Body of pancreas (tissue), 4 donors: ENCODE results near the gene TSPAN4. TPM values are rescaled to one million over a fixed set of nuclear protein-coding genes. Genes with fewer than 3 reads are reported as not detected.

Experiments used
- ATAC-seq: fragments of 150-250 bp; one replicate; pipeline ENCODE4 v1.9.1; 2016
- DNase-seq, 4 donors: peaks; one replicate each; pipeline ENCODE4 v3.0.0-alpha.2; 2019
- H3K27ac ChIP-seq, 4 donors: fragments of 200-600 bp; sonication (generic); 1 replicate in 3 of 4; 2 replicates in 1 of 4; pipeline versions ENCODE4 v1.5.1 to v1.6.1; 2016 to 2019; ENCODE audit warnings: mild to moderate bottlenecking in 1 of 4, mixed read lengths in 1 of 4, moderate library complexity in 1 of 4
- H3K27me3 ChIP-seq, 2 donors: fragments of 200-600 bp; sonication (generic); one replicate each; pipeline ENCODE4 v1.6.0; 2016; ENCODE audit warnings: mild to moderate bottlenecking in 1 of 2
- H3K36me3 ChIP-seq, 2 donors: fragments of 200-600 bp; sonication (generic); replicated peaks in 1 of 2; 2 replicates each; pipeline ENCODE4 v1.5.1; 2016; ENCODE audit warnings: low read depth in 2 of 2; ENCODE audit not compliant: insufficient read depth in 1 of 2
- H3K4me1 ChIP-seq: fragments of 200-600 bp; sonication (generic); one replicate; pipeline ENCODE4 v1.6.0; 2016
- H3K4me3 ChIP-seq, 2 donors: fragments of 200-600 bp; sonication (generic); 1 replicate in 1 of 2; 2 replicates in 1 of 2; pipeline ENCODE4 v1.5.1; 2016 to 2019
- H3K9me3 ChIP-seq, 3 donors: fragments of 200-600 bp; sonication (generic); 1 replicate in 2 of 3; 2 replicates in 1 of 3; pipeline ENCODE4 v1.5.1; 2016
- POLR2A ChIP-seq, 3 donors: fragments of 450-650 bp; IDR thresholded peaks; one replicate each; pipeline ENCODE4 v1.6.1; 2016; ENCODE audit warnings: antibody characterized with exemption in 3 of 3, mild to moderate bottlenecking in 2 of 3
- WGBS, 2 donors: methylation state at CpG; one replicate each; pipeline ENCODE4 v1.1.5; 2017; 5-methylcytosine and 5-hydroxymethylcytosine counted together
- intact Hi-C: fragments of 100-400 bp; cut with DNase I; formaldehyde crosslinking; loops from one replicate; pipeline ENCODE4 v1.15.1; 2023
- total RNA-seq, 2 donors: library from RNA; depleted of rRNA; stranded (reverse); fragments of >200 nt; gene quantifications; one replicate each; pipeline ENCODE4 v1.1.0, GENCODE V29; 2016
- TF ChIP-seq, protein P1 (sequence below), 7 experiments: fragments of 450-650 bp in 4 of 7; fragments of 200-600 bp in 3 of 7; sonication (generic) in 3 of 7; IDR thresholded peaks; one replicate each; pipeline ENCODE4 v1.5.1; 2016 to 2019; ENCODE audit warnings: antibody characterized with exemption in 7 of 7

The TSPAN4 gene
- total RNA-seq, 2 donors from 2014 or later, result 44.9 to 87.7 TPM

DNA sequence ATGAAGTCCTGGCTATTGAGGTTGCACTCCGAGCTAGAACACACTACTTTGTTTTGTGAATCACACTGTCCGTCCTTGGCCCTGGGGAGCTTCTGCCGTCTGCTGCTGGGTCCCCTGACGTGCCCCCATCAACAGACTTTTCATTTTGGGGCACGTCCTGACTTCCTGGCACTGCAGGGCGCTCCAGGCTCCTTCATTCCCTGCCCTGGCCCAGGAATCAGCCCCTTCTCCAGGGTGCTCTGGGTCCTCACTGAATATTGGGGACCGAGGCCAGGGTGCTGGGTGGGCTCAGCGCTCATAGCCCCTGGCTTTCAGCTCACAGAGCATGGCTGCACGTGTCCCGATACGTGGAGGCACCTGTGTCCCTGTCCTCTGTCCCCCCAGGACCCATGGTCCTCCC is 22.2 kb downstream of the TSPAN4 start:
- DNase-seq, result no peak
- Histone ChIP-seq H3K36me3 (no peaks in the 10 kb centered on the region), H3K27ac (no peak overlapping the region), H3K4me1 (peaks cover 18% of the 10 kb centered on the region), H3K27me3 (no peaks in the 10 kb centered on the region), H3K9me3 (no peaks in the 10 kb centered on the region), H3K4me3 (no peak overlapping the region)
- TF ChIP-seq POLR2A (IDR thresholded peaks at IDR 0.05), result no peak
- TF ChIP-seq, protein P1, sequence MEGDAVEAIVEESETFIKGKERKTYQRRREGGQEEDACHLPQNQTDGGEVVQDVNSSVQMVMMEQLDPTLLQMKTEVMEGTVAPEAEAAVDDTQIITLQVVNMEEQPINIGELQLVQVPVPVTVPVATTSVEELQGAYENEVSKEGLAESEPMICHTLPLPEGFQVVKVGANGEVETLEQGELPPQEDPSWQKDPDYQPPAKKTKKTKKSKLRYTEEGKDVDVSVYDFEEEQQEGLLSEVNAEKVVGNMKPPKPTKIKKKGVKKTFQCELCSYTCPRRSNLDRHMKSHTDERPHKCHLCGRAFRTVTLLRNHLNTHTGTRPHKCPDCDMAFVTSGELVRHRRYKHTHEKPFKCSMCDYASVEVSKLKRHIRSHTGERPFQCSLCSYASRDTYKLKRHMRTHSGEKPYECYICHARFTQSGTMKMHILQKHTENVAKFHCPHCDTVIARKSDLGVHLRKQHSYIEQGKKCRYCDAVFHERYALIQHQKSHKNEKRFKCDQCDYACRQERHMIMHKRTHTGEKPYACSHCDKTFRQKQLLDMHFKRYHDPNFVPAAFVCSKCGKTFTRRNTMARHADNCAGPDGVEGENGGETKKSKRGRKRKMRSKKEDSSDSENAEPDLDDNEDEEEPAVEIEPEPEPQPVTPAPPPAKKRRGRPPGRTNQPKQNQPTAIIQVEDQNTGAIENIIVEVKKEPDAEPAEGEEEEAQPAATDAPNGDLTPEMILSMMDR (IDR thresholded peaks at IDR 0.05), result no peak
- 88 to 89% methylated on average over 9 to 11 of the region's 11 CpGs for WGBS, 2 donors
- no peak for ATAC-seq
- intact Hi-C loops, result loop anchor here (10.0 kb wide), 1 partner anchor 590 kb away; no protein-coding TSS in a partner anchor

DNA sequence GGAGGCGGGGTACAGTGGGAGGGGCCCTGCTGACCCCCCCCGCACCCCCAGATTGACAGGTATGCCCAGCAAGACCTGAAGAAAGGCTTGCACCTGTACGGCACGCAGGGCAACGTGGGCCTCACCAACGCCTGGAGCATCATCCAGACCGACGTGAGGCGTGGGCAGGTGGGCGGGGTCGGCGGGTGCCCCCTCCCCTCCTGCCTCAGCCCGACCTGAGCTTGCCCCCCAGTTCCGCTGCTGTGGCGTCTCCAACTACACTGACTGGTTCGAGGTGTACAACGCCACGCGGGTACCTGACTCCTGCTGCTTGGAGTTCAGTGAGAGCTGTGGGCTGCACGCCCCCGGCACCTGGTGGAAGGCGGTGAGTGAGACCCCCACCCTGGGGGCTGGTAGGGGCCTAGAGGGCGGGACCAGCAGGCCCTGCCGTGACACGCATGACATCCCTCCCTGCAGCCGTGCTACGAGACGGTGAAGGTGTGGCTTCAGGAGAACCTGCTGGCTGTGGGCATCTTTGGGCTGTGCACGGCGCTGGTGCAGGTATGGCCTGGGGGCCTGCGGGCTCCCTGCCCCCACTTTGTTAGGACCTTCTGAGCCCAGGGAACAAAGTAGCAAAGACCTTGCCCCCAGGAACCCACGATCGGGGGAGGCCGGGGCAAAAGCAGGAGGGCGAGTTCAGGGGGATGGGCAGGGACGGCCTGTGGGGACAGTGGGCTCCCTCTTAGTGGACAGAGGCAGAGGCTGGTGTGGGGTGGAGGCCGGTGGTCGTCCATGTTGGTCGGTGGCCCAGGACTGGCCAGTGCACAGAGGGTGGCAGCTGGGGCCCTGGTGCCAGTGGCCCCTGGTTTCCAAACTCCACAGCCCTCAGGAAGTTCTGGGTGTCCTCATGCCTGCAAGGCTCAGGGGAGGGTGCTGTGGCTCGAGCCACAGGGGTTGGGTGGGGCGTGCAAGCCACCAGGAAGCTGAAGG is 23.1 kb downstream of the TSPAN4 start:
- ATAC-seq (no peak), DNase-seq (no peak)
- Histone ChIP-seq H3K4me1 (peaks cover 12% of the 10 kb centered on the region), H3K27ac (no peak overlapping the region), H3K4me3 (no peak overlapping the region), H3K36me3 (no peaks in the 10 kb centered on the region), H3K27me3 (no peaks in the 10 kb centered on the region), H3K9me3 (no peaks in the 10 kb centered on the region)
- TF ChIP-seq, protein P1 (IDR thresholded peaks at IDR 0.05), result no peak
- TF ChIP-seq POLR2A (IDR thresholded peaks at IDR 0.05), result no peak
- 87 to 91% methylated on average over 19 to 38 of the region's 41 CpGs for WGBS, 2 donors
- intact Hi-C loops, result loop anchor here (10.0 kb wide), 1 partner anchor 589 kb away; no protein-coding TSS in a partner anchor

DNA sequence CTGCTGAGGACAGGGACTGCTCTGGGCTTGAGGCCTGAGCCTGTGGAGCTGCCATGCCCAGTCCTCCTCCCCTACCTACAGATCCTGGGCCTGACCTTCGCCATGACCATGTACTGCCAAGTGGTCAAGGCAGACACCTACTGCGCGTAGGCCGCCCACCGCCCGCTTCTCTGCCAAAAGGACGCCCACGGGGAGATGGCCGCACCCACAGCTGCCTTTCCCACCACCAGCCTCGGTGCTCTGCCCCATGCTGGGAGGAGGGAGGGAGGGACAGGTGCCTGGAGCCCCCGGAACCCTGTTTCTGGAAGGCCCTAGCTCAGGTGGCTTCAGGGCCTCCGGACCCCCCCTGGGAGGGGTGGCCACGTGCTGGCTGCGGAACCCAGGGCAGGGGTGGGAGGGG is 23.8 kb downstream of the TSPAN4 start:
- H3K27me3 ChIP-seq, result no peaks in the 10 kb centered on the region
- no peaks in the 10 kb centered on the region for H3K9me3 ChIP-seq
- intact Hi-C loops, result loop anchor here (10.0 kb wide), 1 partner anchor 588 kb away; no protein-coding TSS in a partner anchor
- H3K4me3 ChIP-seq, result no peak overlapping the region
- no peak for TF ChIP-seq POLR2A (IDR thresholded peaks at IDR 0.05)
- TF ChIP-seq, protein P1 (IDR thresholded peaks at IDR 0.05), result no peak
- WGBS, 2 donors, result 83 to 86% methylated on average over 9 to 14 of the region's 14 CpGs
- H3K27ac ChIP-seq, result no peak overlapping the region
- H3K4me1 ChIP-seq, result peaks cover 12% of the 10 kb centered on the region
- H3K36me3 ChIP-seq, result no peaks in the 10 kb centered on the region
- no peak for ATAC-seq
- DNase-seq, result no peak

DNA sequence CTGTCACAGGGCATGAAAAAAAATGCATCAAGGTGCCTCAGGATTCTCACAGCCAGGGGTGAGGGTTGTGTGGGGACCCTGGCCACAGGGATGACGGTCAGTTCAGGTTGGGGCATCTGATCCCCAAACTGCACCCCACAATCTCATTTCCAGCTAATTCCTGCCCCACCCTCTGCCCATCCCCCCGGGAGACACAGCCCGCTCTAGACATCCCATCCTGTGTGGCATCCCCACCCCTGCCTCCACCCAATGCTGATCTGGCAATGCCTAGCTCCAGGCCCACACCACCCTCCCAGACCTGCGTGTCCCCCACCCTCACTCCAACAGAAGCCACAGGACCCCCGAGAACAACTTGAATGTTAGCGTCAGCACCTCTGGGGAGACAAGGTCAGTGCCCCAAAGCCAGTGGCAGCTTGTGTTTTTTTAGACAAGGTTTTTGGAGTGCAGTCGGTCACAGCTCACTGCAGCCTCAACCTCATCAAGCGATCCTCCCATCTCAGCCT is 25.3 kb downstream of the TSPAN4 start:
- WGBS, 2 donors, result 79 to 82% methylated on average over 8 of the region's 8 CpGs
- TF ChIP-seq, protein P1 (IDR thresholded peaks at IDR 0.05), result no peak
- TF ChIP-seq POLR2A (IDR thresholded peaks at IDR 0.05), result no peak
- no peaks in the 10 kb centered on the region for H3K27me3 ChIP-seq
- no peak overlapping the region for H3K27ac ChIP-seq
- H3K4me3 ChIP-seq, result no peak overlapping the region
- DNase-seq, result no peak
- ATAC-seq, result no peak
- H3K36me3 ChIP-seq, result no peaks in the 10 kb centered on the region
- no peaks in the 10 kb centered on the region for H3K9me3 ChIP-seq
- peaks cover 12% of the 10 kb centered on the region for H3K4me1 ChIP-seq
- intact Hi-C loops, result loop anchor here (10.0 kb wide), 1 partner anchor 587 kb away; no protein-coding TSS in a partner anchor
